Neuronal stem cell (in vitro differentiated cells): ENCODE data around the gene CRABP1.

Experiments
- DNase-seq: peaks from one replicate; pipeline ENCODE4 v3.0.0-alpha.2; 2013; ENCODE audit warnings: low spot score
- H2AFZ ChIP-seq: one replicate; pipeline ENCODE4 v1.6.1; 2013; ENCODE audit warnings: mild to moderate bottlenecking, low read length, inconsistent platforms
- H2AK5ac ChIP-seq: 2 replicates; pipeline ENCODE4 v1.6.1; 2013; ENCODE audit warnings: low read depth, mild to moderate bottlenecking, inconsistent platforms, low read length, moderate library complexity, mixed read lengths
- H2BK120ac ChIP-seq: 2 replicates; pipeline ENCODE4 v1.6.1; 2013; ENCODE audit warnings: low read depth, mild to moderate bottlenecking, inconsistent platforms, low read length, moderate library complexity, mixed read lengths
- H2BK12ac ChIP-seq: one replicate; pipeline ENCODE4 v1.6.1; 2013; ENCODE audit warnings: low read length, inconsistent platforms
- H2BK15ac ChIP-seq: 2 replicates; pipeline ENCODE4 v1.6.1; 2013; ENCODE audit warnings: mild to moderate bottlenecking, low read length, inconsistent platforms, mixed read lengths
- H2BK5ac ChIP-seq: one replicate; pipeline ENCODE4 v1.6.1; 2013; ENCODE audit warnings: inconsistent platforms, mild to moderate bottlenecking, low read length, moderate library complexity
- H3K14ac ChIP-seq: one replicate; pipeline ENCODE4 v1.6.1; 2013; ENCODE audit warnings: low read length, inconsistent platforms
- H3K18ac ChIP-seq: 2 replicates; pipeline ENCODE4 v1.6.1; 2013; ENCODE audit warnings: low read length, inconsistent platforms
- H3K23ac ChIP-seq: 2 replicates; pipeline ENCODE4 v1.6.1; 2013; ENCODE audit warnings: low read depth, mild to moderate bottlenecking, mixed read lengths, low read length, inconsistent platforms; ENCODE audit not compliant: poor library complexity
- H3K27ac ChIP-seq: replicated peaks from 3 replicates; pipeline ENCODE4 v1.5.1; 2013; ENCODE audit warnings: low read length, inconsistent platforms
- H3K27me3 ChIP-seq, 3 experiments: 2 replicates each; pipeline ENCODE4 v1.6.1; 2013; ENCODE audit warnings: low read length in 3 of 3, mild to moderate bottlenecking in 2 of 3, inconsistent platforms in 1 of 3, low read depth in 1 of 3, mixed read lengths in 1 of 3, moderate library complexity in 1 of 3; ENCODE audit not compliant: control insufficient read depth in 3 of 3, insufficient read depth in 3 of 3
- H3K36me3 ChIP-seq, 2 donors: replicated peaks in 1 of 2; 2 replicates each; pipeline ENCODE4 v1.6.1; 2013; ENCODE audit warnings: low read length in 2 of 2; ENCODE audit not compliant: control insufficient read depth in 2 of 2, insufficient read depth in 2 of 2
- H3K4ac ChIP-seq: 2 replicates; pipeline ENCODE4 v1.6.1; 2013; ENCODE audit warnings: inconsistent platforms, mild to moderate bottlenecking, low read length, moderate library complexity
- H3K4me1 ChIP-seq, 2 donors: 1 replicate in 1 of 2; 2 replicates in 1 of 2; pipeline ENCODE4 v1.6.1; 2013; ENCODE audit warnings: low read length in 2 of 2, low read depth in 1 of 2; ENCODE audit not compliant: control insufficient read depth in 2 of 2, insufficient read depth in 1 of 2
- H3K4me2 ChIP-seq: one replicate; pipeline ENCODE4 v1.6.1; 2013; ENCODE audit warnings: mild to moderate bottlenecking, low read length, inconsistent platforms; ENCODE audit not compliant: insufficient read depth, poor library complexity, severe bottlenecking
- H3K4me3 ChIP-seq, 2 donors: 2 replicates each; pipeline ENCODE4 v1.5.1; 2013; ENCODE audit warnings: low read length in 2 of 2, mild to moderate bottlenecking in 2 of 2, inconsistent platforms in 1 of 2, moderate library complexity in 1 of 2
- H3K79me1 ChIP-seq: one replicate; pipeline ENCODE4 v1.6.1; 2013; ENCODE audit warnings: low read depth, mild to moderate bottlenecking, inconsistent platforms, low read length, moderate library complexity
- H3K9ac ChIP-seq: one replicate; pipeline ENCODE4 v1.6.1; 2013; ENCODE audit warnings: mild to moderate bottlenecking, low read depth, low read length, inconsistent platforms; ENCODE audit not compliant: poor library complexity
- H3K9me3 ChIP-seq, 2 donors: replicated peaks in 1 of 2; 2 replicates each; pipeline versions ENCODE3 to v1.6.1; 2013; ENCODE audit warnings: low read length in 2 of 2, mild to moderate bottlenecking in 2 of 2, inconsistent platforms in 1 of 2, low read depth in 1 of 2, mixed read lengths in 1 of 2, moderate library complexity in 1 of 2; ENCODE audit not compliant: control insufficient read depth in 2 of 2, insufficient read depth in 1 of 2
- H4K8ac ChIP-seq: one replicate; pipeline ENCODE4 v1.6.1; 2013; ENCODE audit warnings: low read depth, mild to moderate bottlenecking, inconsistent platforms, low read length, moderate library complexity
- H4K91ac ChIP-seq: one replicate; pipeline ENCODE4 v1.6.1; 2013; ENCODE audit warnings: low read length, low read depth, mild to moderate bottlenecking, inconsistent platforms; ENCODE audit not compliant: poor library complexity
- WGBS, 2 donors: extraction: QIAGEN DNeasy Blood & Tissue Kit; methylation state at CpG; one replicate each; pipeline ENCODE4 v1.1.7; 2013; ENCODE audit warnings: missing lambda C conversion rate in 2 of 2, mixed read lengths in 1 of 2; ENCODE audit not compliant: insufficient read length in 2 of 2, insufficient replicate concordance in 1 of 2; ENCODE audit errors: extremely low coverage in 2 of 2; 5-methylcytosine and 5-hydroxymethylcytosine counted together

Gene CRABP1

GRCh38 chr15:78335985-78336384, 4.2 kb upstream of the CRABP1 start:
- H3K9me3 ChIP-seq, result peaks cover 0 to 10% of the 10 kb centered on the region in 2 donors
- no CpG with 5 or more reads among the region's 4 CpGs for WGBS, 2 donors
- H2BK5ac ChIP-seq, result no peak overlapping the region
- no peak overlapping the region for H3K4ac ChIP-seq
- H3K4me3 ChIP-seq, result no peak overlapping the region
- H3K9ac ChIP-seq, result no peak overlapping the region
- no peak overlapping the region for H3K27ac ChIP-seq
- H2BK15ac ChIP-seq, result no peak overlapping the region
- H2BK12ac ChIP-seq, result peak overlapping the region; percentile 18
- peaks cover 2% of the 10 kb centered on the region for H3K79me1 ChIP-seq
- no peak overlapping the region for H2BK120ac ChIP-seq
- DNase-seq, result no peak
- H3K27me3 ChIP-seq, result no peaks in the 10 kb centered on the region
- H3K4me1 ChIP-seq, result peaks cover 18 to 19% of the 10 kb centered on the region in 2 donors
- H3K23ac ChIP-seq, result no peak overlapping the region
- H4K91ac ChIP-seq, result no peak overlapping the region
- H3K36me3 ChIP-seq, result no peaks in the 10 kb centered on the region
- H3K18ac ChIP-seq, result no peak overlapping the region
- H4K8ac ChIP-seq, result no peak overlapping the region
- H2AK5ac ChIP-seq, result no peak overlapping the region
- H3K14ac ChIP-seq, result no peak overlapping the region
- H3K4me2 ChIP-seq, result no peak overlapping the region
- H2AFZ ChIP-seq, result no peak overlapping the region

GRCh38 chr15:78338781-78339180, 1.4 kb upstream of the CRABP1 start:
- Histone ChIP-seq H3K14ac (no peak overlapping the region), H3K23ac (no peak overlapping the region), H2AFZ (no peak overlapping the region), H2BK12ac (no peak overlapping the region), H3K27ac (no peak overlapping the region), H4K8ac (no peak overlapping the region), H2BK120ac (no peak overlapping the region), H3K36me3 (peaks cover 0 to 8% of the 10 kb centered on the region in 2 donors), H3K79me1 (peaks cover 6% of the 10 kb centered on the region), H3K4ac (no peak overlapping the region), H3K18ac (peak overlapping the region; percentile 50), H2BK15ac (no peak overlapping the region), H3K27me3 (no peaks in the 10 kb centered on the region), H4K91ac (no peak overlapping the region), H2AK5ac (no peak overlapping the region), H3K9me3 (peaks cover 0 to 10% of the 10 kb centered on the region in 2 donors), H3K9ac (no peak overlapping the region), H3K4me3 (no peak overlapping the region), H2BK5ac (no peak overlapping the region), H3K4me1 (peaks cover 17 to 33% of the 10 kb centered on the region in 2 donors), H3K4me2 (no peak overlapping the region)
- no peak for DNase-seq
- WGBS, 2 donors, result no CpG with 5 or more reads among the region's 7 CpGs

- DNase-seq, result no peak
- Histone ChIP-seq H3K4me2 (peak overlapping the region; percentile 68), H3K9me3 (peaks cover 0 to 6% of the 10 kb centered on the region in 2 donors), H3K27ac (no peak overlapping the region), H3K36me3 (peaks cover 0 to 14% of the 10 kb centered on the region in 2 donors), H3K9ac (peak overlapping the region; percentile 24), H3K4ac (peak overlapping the region; percentile 4), H4K8ac (no peak overlapping the region), H3K4me3 (peak overlapping the region in 1 of 2 donors; percentile 56), H4K91ac (no peak overlapping the region), H2BK15ac (peak overlapping the region; percentile 84), H2BK5ac (peak overlapping the region; percentile 47), H3K14ac (peak overlapping the region; percentile 28), H2AFZ (peak overlapping the region; percentile 62), H3K18ac (peak overlapping the region; percentile 96), H3K23ac (no peak overlapping the region), H2BK120ac (no peak overlapping the region), H2AK5ac (peak overlapping the region; percentile 72), H3K27me3 (no peaks in the 10 kb centered on the region), H3K4me1 (peaks cover 18 to 34% of the 10 kb centered on the region in 2 donors), H2BK12ac (peak overlapping the region; percentile 82), H3K79me1 (peaks cover 6% of the 10 kb centered on the region)
- no CpG with 5 or more reads among the region's 17 CpGs for WGBS, 2 donors
Measured at GRCh38 chr15:78339559-78339958, 594 bp upstream of the CRABP1 start.

GRCh38 chr15:78341057-78341987, 1.2 kb downstream of the CRABP1 start:
- peak overlapping the region; percentile 70 for H2AFZ ChIP-seq
- H3K36me3 ChIP-seq, result peaks cover 8 to 29% of the 10 kb centered on the region in 2 donors
- H3K9me3 ChIP-seq, result no peaks in the 10 kb centered on the region
- peak overlapping the region; percentile 97 for H3K18ac ChIP-seq
- no peak overlapping the region for H4K8ac ChIP-seq
- H3K9ac ChIP-seq, result peak overlapping the region; percentile 98
- no CpG with 5 or more reads among the region's 53 CpGs for WGBS, 2 donors
- H3K27me3 ChIP-seq, result no peaks in the 10 kb centered on the region
- H4K91ac ChIP-seq, result peak overlapping the region; percentile 35
- H2BK5ac ChIP-seq, result peak overlapping the region; percentile 97
- no peak for DNase-seq
- no peak overlapping the region for H2BK12ac ChIP-seq
- H2AK5ac ChIP-seq, result peak overlapping the region; percentile 86
- peaks cover 18 to 34% of the 10 kb centered on the region in 2 donors for H3K4me1 ChIP-seq
- H3K4ac ChIP-seq, result peak overlapping the region; percentile 93
- H3K23ac ChIP-seq, result peak overlapping the region; percentile 90
- H3K79me1 ChIP-seq, result peaks cover 7% of the 10 kb centered on the region
- peak overlapping the region; percentile 69 for H2BK15ac ChIP-seq
- H3K14ac ChIP-seq, result peak overlapping the region; percentile 78
- H3K27ac ChIP-seq, result peak overlapping the region; percentile 46
- H3K4me3 ChIP-seq, result peak overlapping the region; percentile 56 to 98
- peak overlapping the region; percentile 97 for H3K4me2 ChIP-seq
- peak overlapping the region; percentile 85 for H2BK120ac ChIP-seq
